HG03342 (cell line): ENCODE data around the gene GNPAT.

Experiments
- ATAC-seq: cut with Tn5 transposase; IDR thresholded peaks from one replicate; pipeline ENCODE4 v1.9.1; 2021; ENCODE audit warnings: mild to moderate bottlenecking, moderate library complexity; ENCODE audit not compliant: unreplicated experiment

Gene GNPAT

DNA sequence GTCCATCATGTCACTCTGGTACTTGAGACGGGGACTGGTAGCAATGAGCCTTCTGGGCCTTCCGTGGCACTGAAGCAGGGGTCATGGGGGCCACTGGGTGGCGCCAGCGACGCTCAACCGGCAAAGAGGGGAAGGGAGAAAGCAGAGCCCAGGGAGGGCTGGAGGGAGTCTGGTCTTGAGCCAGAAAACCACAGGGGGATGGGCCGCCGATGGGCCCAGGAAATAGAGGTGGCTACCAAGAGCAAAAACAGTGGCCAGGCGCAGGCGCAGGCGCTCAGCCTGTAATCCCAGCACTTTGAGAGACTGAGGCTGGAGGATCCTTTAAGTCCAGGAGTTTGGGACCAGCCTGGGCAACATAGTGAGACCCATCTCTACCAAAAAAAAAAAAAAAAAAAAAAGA is 74.9 kb downstream of the GNPAT start:
- peak; percentile 73 for ATAC-seq

- ATAC-seq: no peak
Observed at GRCh38 chr1:231317306-231318014, 76.4 kb downstream of the GNPAT start.

GRCh38 chr1:231318015-231318355 is 77.0 kb downstream of the GNPAT start:
- ATAC-seq: no peak

- no peak for ATAC-seq
Observed at GRCh38 chr1:231318568-231318967, 77.6 kb downstream of the GNPAT start.

DNA sequence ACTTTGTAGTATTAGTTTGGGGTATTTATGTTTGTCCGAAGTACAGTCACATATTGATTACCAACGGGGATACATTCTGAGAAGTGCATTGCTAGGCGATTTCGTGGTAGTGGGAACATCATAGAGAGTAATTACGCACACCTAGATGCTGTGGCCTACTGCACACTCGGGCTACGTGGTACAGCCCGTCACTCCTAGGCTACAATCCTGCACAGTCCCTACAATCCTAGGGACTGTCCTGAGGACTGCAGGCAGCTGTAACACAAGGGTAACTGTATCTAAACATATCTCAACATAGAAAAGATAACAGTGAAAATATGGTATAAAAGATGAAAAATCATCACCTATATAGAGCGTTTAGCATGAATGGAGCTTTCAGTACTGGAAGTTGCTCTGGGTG is 78.1 kb downstream of the GNPAT start:
- ATAC-seq: no peak

GRCh38 chr1:231322880-231323530 is 82.0 kb downstream of the GNPAT start:
- ATAC-seq: no peak

DNA sequence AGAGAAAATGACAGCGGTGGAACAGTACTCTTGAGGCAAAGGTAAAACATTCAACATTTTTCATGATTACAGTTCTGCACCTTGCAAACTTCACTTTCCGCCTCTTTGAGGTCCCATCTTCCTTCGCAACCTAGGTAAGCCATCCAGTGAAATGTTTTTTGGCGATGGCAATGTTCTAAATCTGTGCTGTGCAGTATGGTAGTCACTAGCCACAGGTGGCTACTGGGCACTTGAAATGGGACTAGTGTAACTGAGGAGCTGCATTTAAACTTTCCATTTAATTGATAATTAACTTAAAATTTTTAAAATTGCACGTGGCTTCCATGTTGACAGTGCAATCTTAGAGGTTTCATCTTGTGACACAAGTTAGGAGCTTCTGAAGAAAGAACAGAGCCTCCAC is 83.6 kb downstream of the GNPAT start:
- ATAC-seq: no peak

GRCh38 chr1:231326248-231326647 is 85.2 kb downstream of the GNPAT start:
- ATAC-seq: no peak
